Upper lobe of left lung (tissue), 4 donors: ENCODE results near the gene DHRS13.

Experiments
- EP300 ChIP-seq, 4 donors: sonication (generic); formaldehyde crosslinking; IDR thresholded peaks; one replicate each; pipeline ENCODE4 v1.5.1; 2017; ENCODE audit warnings: antibody characterized with exemption in 4 of 4, control low read depth in 2 of 4
- POLR2A ChIP-seq, 4 donors: fragments of 450-650 bp; IDR thresholded peaks; one replicate each; pipeline ENCODE4 v1.5.1; 2016 to 2017; ENCODE audit warnings: antibody characterized with exemption in 4 of 4, mild to moderate bottlenecking in 2 of 4
- POLR2AphosphoS5 ChIP-seq, 2 donors: sonication (generic); formaldehyde crosslinking; IDR thresholded peaks; one replicate each; pipeline ENCODE4 v1.5.1; 2017; ENCODE audit warnings: antibody characterized with exemption in 2 of 2
- TF ChIP-seq, protein P1 (sequence below), 6 experiments: fragments of 450-650 bp in 4 of 6; fragments of 200-600 bp in 2 of 6; sonication (generic) in 2 of 6; IDR thresholded peaks; one replicate each; pipeline ENCODE4 v1.5.1; 2016 to 2019; ENCODE audit warnings: antibody characterized with exemption in 6 of 6

DNA sequence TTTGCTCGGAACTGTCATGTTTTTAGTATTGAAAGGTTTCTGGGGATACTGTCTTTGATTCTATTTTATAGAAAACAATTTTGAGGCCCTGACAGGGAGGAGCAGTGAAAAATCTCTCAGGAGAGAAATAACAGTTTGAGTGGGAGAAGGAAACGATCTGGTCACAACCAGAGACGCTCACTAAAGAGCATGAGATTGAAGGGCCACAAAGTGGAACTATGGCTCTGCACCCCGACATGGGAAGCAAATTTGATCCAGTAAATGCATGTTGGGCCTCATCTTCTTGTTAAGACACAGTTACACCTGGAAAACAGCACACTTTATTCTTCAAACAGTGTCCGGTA lies 47.6 kb downstream of the DHRS13 start:
- TF ChIP-seq, protein P1, sequence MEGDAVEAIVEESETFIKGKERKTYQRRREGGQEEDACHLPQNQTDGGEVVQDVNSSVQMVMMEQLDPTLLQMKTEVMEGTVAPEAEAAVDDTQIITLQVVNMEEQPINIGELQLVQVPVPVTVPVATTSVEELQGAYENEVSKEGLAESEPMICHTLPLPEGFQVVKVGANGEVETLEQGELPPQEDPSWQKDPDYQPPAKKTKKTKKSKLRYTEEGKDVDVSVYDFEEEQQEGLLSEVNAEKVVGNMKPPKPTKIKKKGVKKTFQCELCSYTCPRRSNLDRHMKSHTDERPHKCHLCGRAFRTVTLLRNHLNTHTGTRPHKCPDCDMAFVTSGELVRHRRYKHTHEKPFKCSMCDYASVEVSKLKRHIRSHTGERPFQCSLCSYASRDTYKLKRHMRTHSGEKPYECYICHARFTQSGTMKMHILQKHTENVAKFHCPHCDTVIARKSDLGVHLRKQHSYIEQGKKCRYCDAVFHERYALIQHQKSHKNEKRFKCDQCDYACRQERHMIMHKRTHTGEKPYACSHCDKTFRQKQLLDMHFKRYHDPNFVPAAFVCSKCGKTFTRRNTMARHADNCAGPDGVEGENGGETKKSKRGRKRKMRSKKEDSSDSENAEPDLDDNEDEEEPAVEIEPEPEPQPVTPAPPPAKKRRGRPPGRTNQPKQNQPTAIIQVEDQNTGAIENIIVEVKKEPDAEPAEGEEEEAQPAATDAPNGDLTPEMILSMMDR (IDR thresholded peaks at IDR 0.05) = no peak
- TF ChIP-seq POLR2A (IDR thresholded peaks at IDR 0.05) = no peak
- no peak for TF ChIP-seq EP300 (IDR thresholded peaks at IDR 0.05)
- no peak for TF ChIP-seq POLR2AphosphoS5 (IDR thresholded peaks at IDR 0.05)
